ENCODE measurements around the gene DMD. TPM values are rescaled to one million over a fixed set of nuclear protein-coding genes. Genes with fewer than 3 reads are reported as not detected.

Gene DMD
- total RNA-seq, 1 experiment from 2014 or later = 19.3 TPM

DNA sequence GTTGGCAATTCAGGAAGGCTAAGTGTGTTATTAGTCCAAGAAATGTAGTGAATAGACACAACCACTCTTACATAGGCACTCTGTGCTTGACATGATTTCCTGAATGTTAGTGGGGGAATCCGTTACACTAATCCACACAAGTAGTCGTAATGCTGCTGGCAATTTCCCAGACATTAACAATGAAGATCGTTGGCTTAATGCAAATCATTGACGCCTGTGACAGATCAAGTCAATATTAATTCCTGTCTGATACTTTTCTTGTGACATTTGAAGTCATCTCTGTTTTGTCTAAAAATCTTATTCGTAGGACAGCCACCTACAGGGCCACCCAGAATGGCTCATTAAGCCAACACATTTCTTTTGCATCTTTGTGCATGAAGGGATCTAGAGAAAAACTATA lies 1200.4 kb downstream of the DMD start:
- peaks cover 45% of the 10 kb centered on the region for H3K27me3 Mint-ChIP-seq (ENCODE audit: insufficient read depth, unreplicated experiment)
- H3K4me3 Mint-ChIP-seq (ENCODE audit: unreplicated experiment) = no peak overlapping the region
- POLR2A ChIA-PET = no interaction called here
- TF ChIP-seq, protein P1, sequence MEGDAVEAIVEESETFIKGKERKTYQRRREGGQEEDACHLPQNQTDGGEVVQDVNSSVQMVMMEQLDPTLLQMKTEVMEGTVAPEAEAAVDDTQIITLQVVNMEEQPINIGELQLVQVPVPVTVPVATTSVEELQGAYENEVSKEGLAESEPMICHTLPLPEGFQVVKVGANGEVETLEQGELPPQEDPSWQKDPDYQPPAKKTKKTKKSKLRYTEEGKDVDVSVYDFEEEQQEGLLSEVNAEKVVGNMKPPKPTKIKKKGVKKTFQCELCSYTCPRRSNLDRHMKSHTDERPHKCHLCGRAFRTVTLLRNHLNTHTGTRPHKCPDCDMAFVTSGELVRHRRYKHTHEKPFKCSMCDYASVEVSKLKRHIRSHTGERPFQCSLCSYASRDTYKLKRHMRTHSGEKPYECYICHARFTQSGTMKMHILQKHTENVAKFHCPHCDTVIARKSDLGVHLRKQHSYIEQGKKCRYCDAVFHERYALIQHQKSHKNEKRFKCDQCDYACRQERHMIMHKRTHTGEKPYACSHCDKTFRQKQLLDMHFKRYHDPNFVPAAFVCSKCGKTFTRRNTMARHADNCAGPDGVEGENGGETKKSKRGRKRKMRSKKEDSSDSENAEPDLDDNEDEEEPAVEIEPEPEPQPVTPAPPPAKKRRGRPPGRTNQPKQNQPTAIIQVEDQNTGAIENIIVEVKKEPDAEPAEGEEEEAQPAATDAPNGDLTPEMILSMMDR (IDR thresholded peaks at IDR 0.05; ENCODE audit: unreplicated experiment) = no peak
- no peak for DNase-seq (ENCODE audit: unreplicated experiment)
- no peaks in the 10 kb centered on the region for H3K4me1 Mint-ChIP-seq (ENCODE audit: insufficient read depth, unreplicated experiment)
- H3K9me3 Mint-ChIP-seq (ENCODE audit: unreplicated experiment) = no peaks in the 10 kb centered on the region
- BruUV-seq (replicated peaks) = no TSS peak
- no peaks in the 10 kb centered on the region for H3K36me3 Mint-ChIP-seq (ENCODE audit: insufficient read depth, unreplicated experiment)
- intact Hi-C loops (cut with micrococcal nuclease) = no loop called here
- no peak overlapping the region for H3K27ac Mint-ChIP-seq (ENCODE audit: low read depth, unreplicated experiment)
- CTCF ChIA-PET = no interaction called here

DNA sequence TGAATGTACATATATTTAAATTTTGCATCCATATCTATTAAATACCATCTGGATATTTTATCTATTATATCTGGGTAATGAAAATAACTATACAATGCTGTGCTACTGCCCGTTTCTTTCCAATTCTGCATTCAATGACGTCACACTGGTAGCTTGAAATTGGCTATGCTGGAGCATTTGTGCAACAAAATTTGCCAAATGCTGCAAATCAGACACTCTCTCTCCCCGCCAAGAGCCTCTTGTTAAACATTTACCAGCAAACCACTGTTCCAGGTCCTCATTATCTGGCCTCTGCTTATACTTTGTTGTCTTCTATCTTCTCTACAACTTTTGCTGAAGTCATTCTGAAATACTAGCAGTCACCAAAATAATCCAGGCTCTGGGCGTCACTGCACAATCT lies 1201.1 kb downstream of the DMD start:
- DNase-seq (ENCODE audit: unreplicated experiment) = no peak
- Mint-ChIP-seq H3K27ac (ENCODE audit: low read depth, unreplicated experiment) (no peak overlapping the region), H3K27me3 (ENCODE audit: insufficient read depth, unreplicated experiment) (peaks cover 53% of the 10 kb centered on the region), H3K4me1 (ENCODE audit: insufficient read depth, unreplicated experiment) (no peaks in the 10 kb centered on the region), H3K36me3 (ENCODE audit: insufficient read depth, unreplicated experiment) (no peaks in the 10 kb centered on the region), H3K4me3 (ENCODE audit: unreplicated experiment) (no peak overlapping the region), H3K9me3 (ENCODE audit: unreplicated experiment) (no peaks in the 10 kb centered on the region)
- TF ChIP-seq, protein P1 (IDR thresholded peaks at IDR 0.05; ENCODE audit: unreplicated experiment) = no peak
- POLR2A ChIA-PET = no interaction called here
- BruUV-seq (replicated peaks) = no TSS peak
- intact Hi-C loops (cut with micrococcal nuclease) = no loop called here
- CTCF ChIA-PET = no interaction called here

DNA sequence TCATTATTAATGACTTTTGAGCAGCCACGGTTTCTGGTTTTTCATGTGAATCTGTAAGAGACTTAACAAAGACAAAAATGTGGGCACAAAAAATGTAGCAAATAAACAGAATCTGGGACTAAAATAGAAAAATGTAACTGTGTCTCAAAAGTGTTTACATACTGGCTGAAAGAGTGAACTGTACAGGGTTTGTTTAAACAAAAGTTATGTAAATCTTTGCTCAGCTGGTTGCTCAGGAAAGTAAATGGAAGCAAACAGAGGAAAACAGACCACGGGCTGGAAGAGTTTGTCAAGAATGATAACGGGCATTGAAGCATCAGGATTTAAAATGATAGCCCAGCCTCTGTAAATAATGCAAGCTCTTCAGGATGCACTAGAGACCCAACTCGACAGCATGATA lies 1217.7 kb downstream of the DMD start:
- TF ChIP-seq, protein P1 (IDR thresholded peaks at IDR 0.05; ENCODE audit: unreplicated experiment) = no peak
- ChIA-PET POLR2A (no interaction called here), CTCF (no interaction called here)
- no peak overlapping the region for H3K27ac Mint-ChIP-seq (ENCODE audit: low read depth, unreplicated experiment)
- H3K36me3 Mint-ChIP-seq (ENCODE audit: insufficient read depth, unreplicated experiment) = no peaks in the 10 kb centered on the region
- peaks cover 36% of the 10 kb centered on the region for H3K27me3 Mint-ChIP-seq (ENCODE audit: insufficient read depth, unreplicated experiment)
- H3K4me3 Mint-ChIP-seq (ENCODE audit: unreplicated experiment) = no peak overlapping the region
- intact Hi-C loops (cut with micrococcal nuclease) = no loop called here
- BruUV-seq (replicated peaks) = no TSS peak
- H3K9me3 Mint-ChIP-seq (ENCODE audit: unreplicated experiment) = no peaks in the 10 kb centered on the region
- DNase-seq (ENCODE audit: unreplicated experiment) = no peak
- no peaks in the 10 kb centered on the region for H3K4me1 Mint-ChIP-seq (ENCODE audit: insufficient read depth, unreplicated experiment)

DNA sequence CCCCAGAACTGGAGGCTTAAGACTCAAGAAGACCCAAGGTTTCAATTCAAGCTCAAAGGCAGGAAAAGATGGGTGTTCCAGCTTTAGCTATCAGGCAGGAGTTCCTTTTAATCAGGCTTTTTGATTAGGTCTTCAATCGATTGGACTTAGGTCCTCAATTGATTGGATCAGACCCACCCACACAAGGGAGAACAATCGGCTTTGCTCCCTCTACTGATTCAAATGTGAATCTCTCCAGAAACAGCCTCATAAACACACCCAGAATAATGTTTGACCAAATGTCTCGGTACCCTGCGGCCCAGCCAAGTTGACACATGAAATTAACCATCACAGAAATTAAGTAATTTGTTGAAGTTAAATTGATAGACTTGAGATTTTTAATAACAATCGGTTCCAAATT lies 1222.4 kb downstream of the DMD start:
- no peaks in the 10 kb centered on the region for H3K9me3 Mint-ChIP-seq (ENCODE audit: unreplicated experiment)
- CTCF ChIA-PET = interaction anchor here (0.6 kb wide), 1 partner anchor 936 kb away, joined by 5 read pairs; no protein-coding TSS in a partner anchor
- H3K27me3 Mint-ChIP-seq (ENCODE audit: insufficient read depth, unreplicated experiment) = peaks cover 50% of the 10 kb centered on the region
- TF ChIP-seq, protein P1 (IDR thresholded peaks at IDR 0.05; ENCODE audit: unreplicated experiment) = no peak
- POLR2A ChIA-PET = no interaction called here
- no peak for DNase-seq (ENCODE audit: unreplicated experiment)
- intact Hi-C loops (cut with micrococcal nuclease) = no loop called here
- no peaks in the 10 kb centered on the region for H3K36me3 Mint-ChIP-seq (ENCODE audit: insufficient read depth, unreplicated experiment)
- no peak overlapping the region for H3K27ac Mint-ChIP-seq (ENCODE audit: low read depth, unreplicated experiment)
- no peaks in the 10 kb centered on the region for H3K4me1 Mint-ChIP-seq (ENCODE audit: insufficient read depth, unreplicated experiment)
- no TSS peak for BruUV-seq (replicated peaks)
- no peak overlapping the region for H3K4me3 Mint-ChIP-seq (ENCODE audit: unreplicated experiment)

Data from MCF 10A (cell line).